NCI-H146 treated with DMSO at 0.1 percent for 48 hours (cell line): ENCODE results near the gene UBXN2A.
A peak's percentile ranks its signal among the peaks of the same experiment; 100 is the strongest.

ENCODE experiments used
- DNase-seq: peaks from one replicate; lab custom pipeline; 2025; ENCODE audit not compliant: unreplicated experiment; lab: John Stamatoyannopoulos, UW

Gene UBXN2A

DNA sequence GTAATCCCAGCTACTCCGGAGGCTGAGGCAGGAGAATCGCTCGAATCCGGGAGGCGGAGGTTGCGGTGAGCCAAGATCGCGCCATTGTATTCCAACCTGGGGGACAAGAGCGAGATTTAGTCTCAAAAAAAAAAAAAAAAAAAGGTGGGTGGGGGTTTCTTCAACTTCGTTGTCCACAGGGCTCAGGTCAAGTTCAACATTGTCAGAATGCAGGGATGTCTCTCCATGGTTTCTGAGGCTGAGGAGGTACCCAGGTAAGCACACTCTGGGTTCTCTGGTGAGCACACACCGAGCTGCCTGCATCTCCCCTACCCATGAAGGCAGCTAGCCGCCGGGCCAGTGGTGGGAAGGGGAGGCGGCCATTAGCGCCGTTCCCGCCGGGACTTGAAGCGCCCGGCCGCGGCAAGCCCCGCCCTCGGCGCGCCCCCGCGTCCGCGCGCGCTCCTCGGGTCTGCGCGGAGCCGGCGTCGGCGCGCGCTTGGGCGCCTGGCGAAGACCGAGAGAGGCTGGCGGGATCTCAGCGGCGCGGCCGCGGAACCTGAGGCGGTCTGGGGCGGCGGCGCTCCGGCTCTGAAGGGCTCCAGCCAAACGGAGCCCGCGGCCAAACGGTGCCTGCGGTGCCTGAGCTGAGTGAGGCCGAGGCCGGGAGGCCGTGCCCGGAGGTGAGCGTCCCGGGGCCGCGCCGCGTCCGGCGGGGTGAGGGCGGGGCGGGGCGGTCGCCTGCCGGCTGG lies at the start of gene UBXN2A:
UBXN2A (plus strand) TSS at position 477 of the 731 bp plus-strand sequence. CDS start 17,852 bp downstream, outside the sequence.
- DNase-seq = peak; percentile 57

GRCh38 chr2:23900133-23900532 lies 40.1 kb upstream of the UBXN2A start:
- no peak for DNase-seq

DNA sequence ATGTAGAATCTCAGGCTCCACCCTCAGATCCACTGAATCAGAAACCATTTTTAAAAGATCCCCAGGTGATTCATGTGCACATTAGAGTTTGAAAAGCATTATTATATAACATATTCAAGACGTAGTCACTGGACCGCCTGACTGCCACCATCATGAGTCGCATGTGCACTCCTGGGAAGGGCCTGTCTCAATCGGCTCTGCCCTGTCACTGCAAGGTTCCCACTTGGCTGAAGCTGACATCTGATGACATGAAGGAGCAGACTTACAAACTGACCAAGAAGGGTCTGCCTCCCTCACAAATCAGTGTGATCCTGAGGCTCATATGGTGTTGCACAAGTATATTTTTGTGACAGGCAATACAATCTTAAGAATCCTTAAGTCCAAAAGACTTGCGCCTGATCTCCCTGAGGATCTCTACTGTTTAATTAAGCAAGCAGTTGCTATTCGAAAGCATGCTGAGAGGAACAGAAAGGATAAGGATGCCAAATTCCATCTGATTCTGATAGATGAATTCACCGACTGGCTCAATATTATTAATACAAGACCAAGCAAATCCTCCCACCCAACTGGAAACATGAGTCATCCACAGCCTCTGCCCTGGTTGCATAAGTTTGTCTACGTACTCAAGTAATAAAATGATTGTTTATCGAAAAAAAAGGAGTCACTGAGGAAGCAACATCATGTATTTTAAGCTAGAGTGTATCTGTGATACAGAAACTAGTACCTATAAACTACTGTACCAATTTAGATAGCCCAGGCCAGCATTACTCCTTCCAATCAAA lies 39.5 kb upstream of the UBXN2A start:
- DNase-seq = no peak

GRCh38 chr2:23901966-23902846 lies 38.1 kb upstream of the UBXN2A start:
- DNase-seq = no peak

DNA sequence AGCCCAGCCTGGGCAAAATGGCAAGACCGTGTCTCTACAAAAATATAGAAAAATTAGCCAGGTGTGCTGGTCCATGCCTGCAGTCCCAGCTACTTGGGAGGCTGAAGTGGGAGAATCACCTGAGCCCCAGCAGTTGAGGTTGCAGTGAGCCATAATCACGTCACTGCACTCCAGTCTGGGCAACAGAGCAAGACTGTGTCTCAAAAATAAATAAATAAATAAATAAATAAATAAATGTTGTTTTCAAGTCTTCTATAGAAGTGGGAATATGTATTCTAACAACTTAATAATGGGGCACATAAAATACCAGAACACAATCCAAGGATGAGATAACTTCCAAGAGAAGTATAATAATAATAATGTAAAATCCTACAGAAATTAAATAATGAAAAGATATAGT lies 37.2 kb upstream of the UBXN2A start:
- DNase-seq = no peak

DNA sequence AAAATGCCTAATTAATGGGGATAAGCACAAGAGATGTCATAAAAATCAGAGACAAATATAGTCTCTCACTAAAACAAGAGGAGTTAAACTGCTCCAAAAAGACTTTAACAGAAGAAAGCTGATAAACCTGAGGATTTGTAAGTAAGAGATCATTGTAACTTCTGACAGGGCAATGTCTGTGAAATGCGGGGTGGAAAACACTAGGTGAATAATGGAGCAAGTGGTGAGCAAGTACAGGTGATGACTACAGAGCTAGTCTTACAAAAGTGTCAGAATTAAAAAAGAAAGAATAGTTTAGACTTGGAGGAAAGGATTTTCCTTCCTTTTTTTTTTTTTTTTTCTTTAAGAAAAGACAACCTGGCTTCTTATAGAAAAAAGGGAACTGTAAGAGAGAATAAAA lies 36.0 kb upstream of the UBXN2A start:
- DNase-seq = no peak

GRCh38 chr2:23904692-23905091 lies 35.6 kb upstream of the UBXN2A start:
- no peak for DNase-seq

GRCh38 chr2:23905155-23905554 lies 35.1 kb upstream of the UBXN2A start:
- DNase-seq = no peak

DNA sequence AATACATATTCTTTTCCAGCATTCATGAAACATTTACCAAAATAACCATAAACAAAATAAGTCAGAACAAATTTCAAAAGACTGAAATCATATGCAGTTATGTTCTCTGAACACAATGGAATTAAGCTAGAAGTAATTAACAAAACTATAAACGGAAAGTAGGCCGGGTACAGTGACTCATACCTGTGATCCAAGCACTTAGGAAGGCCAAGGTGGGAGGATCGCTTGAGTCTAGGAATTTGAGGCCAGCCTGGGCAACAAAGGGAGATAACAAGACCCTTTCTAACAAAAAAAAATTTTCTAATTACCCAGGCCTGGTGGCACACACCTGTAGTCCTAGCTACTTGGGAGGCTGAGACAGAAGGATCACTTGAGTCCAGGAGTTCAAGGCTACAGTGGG lies 28.2 kb upstream of the UBXN2A start:
- no peak for DNase-seq

DNA sequence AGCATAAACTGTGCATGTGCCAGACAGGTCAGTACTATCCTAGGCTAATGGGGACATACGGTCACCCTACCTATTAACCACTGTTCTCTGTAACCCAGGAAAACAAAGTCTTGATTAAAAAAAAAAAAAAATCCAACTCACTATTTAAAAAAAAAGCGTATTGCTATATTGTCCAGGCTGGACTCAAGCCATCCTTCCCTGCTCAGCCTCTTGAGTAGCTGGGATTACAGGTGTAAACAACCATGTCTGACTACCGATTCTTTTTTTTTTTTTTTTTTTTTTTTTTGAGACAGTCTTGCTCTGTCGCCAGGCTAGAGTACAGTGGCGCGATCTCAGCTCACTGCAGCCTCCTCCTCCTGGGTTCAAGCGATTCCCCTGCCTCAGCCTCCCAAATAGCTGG lies 24.9 kb upstream of the UBXN2A start:
- DNase-seq = no peak

- DNase-seq = no peak
These were observed 23.4 kb upstream of the UBXN2A start for GRCh38 chr2:23916727-23917405.

- DNase-seq = no peak
These were observed 21.3 kb upstream of the UBXN2A start for GRCh38 chr2:23918837-23919489.

DNA sequence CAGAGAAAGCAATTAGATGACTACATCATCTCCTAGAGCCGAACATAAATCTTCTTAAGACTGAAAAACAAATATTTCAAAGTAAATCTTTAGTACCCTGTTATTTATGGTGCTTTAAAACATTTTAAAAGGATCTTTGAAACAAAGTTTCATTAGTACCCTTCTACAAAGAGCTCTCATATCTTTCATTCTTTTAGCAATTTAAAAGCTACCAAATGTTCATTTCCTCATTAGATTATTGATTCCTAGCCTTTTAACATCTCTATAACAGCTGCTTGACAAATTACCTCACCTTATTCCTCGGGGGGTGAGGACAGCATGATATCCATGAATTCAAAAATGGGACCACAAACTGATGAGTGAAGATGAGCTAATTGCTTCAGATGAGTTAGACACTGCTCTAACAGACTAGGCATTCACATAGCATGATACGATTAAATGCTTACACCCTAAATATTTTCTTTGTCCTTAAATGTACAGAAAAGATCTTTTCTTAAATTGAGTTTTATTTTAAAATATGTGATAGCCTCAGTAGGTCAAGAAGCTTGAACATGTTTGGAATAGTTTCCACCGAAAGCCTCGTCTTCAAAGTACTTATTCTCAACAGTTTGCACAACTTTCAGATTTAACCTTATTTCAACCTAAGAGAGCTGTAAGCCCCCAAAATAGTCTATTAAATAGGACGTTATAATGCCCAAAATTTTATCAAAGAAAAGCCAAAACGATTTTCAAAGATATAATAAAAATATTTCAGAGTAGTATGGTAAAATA lies 15.5 kb upstream of the UBXN2A start:
- DNase-seq = no peak

DNA sequence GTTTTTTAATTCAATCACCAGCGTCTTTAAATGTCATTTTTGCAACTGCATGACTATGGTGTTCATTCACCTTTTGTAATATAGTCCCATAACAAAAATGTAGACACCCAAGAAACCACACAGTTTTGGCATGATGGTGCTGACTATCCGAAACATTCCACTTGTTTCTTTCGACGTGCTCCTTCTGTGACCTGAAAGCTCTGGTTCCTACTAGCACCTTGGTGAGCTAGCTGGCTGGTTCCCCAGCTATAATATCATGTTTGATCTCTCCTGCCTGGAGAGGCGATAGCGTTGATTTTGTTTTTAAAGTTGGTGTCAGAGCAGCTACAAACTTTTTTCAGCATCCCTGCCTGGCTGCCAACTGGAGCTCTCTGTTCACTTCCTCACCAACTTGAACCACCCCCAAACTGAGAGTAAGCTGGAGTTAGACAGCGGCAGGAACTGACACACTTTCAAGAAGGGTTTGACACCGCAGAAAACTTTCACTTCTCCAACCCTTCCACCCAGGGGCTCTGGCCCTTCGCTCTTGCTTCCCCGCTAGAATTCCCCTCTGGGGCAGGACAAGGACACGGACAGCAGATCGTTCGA lies 14.5 kb upstream of the UBXN2A start:
- peak; percentile 25 for DNase-seq

DNA sequence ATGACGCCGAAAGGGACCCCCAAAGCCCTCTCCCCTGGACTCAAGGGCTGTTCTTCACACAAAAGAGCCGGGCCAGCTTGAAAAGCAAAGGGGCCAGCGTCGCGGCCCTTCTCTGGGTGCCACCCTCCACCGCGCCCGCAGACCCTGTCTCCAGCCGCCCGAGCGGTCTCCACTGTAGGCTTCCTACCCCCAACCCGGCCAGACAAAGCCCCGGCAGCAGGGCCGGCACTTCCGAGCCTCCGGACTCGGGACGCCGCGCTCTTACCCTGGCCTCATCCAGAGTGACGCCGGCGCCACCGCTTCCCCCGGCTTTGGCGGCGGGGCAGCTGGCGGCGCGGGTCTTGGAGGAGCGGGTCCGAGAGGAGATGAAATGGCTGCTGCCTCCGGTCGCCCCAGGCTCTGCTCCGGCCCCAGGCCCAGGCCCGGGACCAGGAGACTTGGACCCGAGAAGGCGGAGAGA lies 13.9 kb upstream of the UBXN2A start:
- DNase-seq = no peak

DNA sequence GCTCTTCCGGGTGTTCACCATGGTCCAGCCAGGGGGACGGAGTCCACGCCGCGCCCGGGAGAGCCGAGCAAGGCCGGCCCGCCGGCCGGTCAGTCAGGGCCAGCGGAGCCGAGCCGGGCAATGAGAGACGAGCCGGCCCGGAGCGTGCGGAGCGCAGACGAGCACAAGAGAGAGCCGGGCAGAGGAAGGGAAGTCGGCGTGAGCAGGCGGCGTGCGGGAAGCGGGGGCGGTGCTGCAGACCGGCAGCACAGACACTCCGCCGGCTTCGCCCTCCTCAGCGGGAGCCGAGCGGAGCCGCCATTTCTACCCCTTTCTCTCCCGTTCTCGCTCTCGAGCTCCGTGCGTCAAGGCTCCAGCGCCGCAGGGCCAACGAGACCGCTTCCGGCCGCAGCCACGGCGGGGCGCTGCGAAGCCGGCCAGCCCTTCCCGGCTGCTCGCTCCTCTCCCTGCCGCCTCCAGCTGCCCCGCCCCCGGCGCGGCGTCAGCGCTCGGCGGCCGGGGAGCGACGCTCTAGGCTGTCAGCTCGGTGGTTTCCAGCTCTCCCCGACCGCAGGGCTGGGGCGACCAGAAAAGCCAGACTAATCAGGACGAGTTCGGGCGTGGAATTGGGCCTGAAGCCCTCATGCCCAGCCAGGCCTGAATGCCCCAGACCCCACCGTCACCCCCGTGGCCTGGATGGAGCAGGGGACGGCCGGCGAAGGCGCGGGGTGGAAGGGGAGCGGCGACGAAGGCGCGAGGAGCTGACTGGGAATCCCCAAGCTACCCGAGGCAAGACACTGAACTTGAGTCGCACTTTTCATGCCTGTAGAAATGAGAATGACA lies 13.3 kb upstream of the UBXN2A start, which contains the start of gene ATAD2B:
ATAD2B (minus strand) TSS at position 374 of the 822 bp plus-strand sequence; CDS start at position 21, 353 bp downstream.
- DNase-seq = peak; percentile 85

GRCh38 chr2:23934259-23934658 lies 6.0 kb upstream of the UBXN2A start:
- DNase-seq = no peak
